GM15510 (cell line): ENCODE results near the gene METTL21C.

Source experiments
- POLR2A ChIP-seq: IDR thresholded peaks from 3 replicates; pipeline ENCODE4 v1.6.1; 2011; ENCODE audit warnings: borderline replicate concordance; ENCODE audit not compliant: insufficient read length; ENCODE audit errors: extremely low read depth

The METTL21C gene

GRCh38 chr13:102683637-102684036, 11.2 kb downstream of the METTL21C start:
- TF ChIP-seq POLR2A, result no peak

- TF ChIP-seq POLR2A, result no peak
These were observed 12.1 kb downstream of the METTL21C start for GRCh38 chr13:102682727-102683126.

- no peak for TF ChIP-seq POLR2A
These were observed 12.6 kb downstream of the METTL21C start for GRCh38 chr13:102682211-102682610.

- no peak for TF ChIP-seq POLR2A
These were observed 13.8 kb downstream of the METTL21C start for GRCh38 chr13:102680842-102681740.

GRCh38 chr13:102680133-102680717, 14.6 kb downstream of the METTL21C start:
- TF ChIP-seq POLR2A, result no peak

- no peak for TF ChIP-seq POLR2A
These were observed 15.3 kb downstream of the METTL21C start for GRCh38 chr13:102679449-102680132.

- no peak for TF ChIP-seq POLR2A
These were observed 16.3 kb downstream of the METTL21C start for GRCh38 chr13:102678339-102679107.

- TF ChIP-seq POLR2A, result no peak
These were observed 17.7 kb downstream of the METTL21C start for GRCh38 chr13:102677122-102677521.

GRCh38 chr13:102675115-102675514, 19.7 kb downstream of the METTL21C start:
- no peak for TF ChIP-seq POLR2A

- TF ChIP-seq POLR2A, result no peak
These were observed 24.7 kb downstream of the METTL21C start for GRCh38 chr13:102670130-102670529.

GRCh38 chr13:102667911-102668310, 26.9 kb downstream of the METTL21C start:
- no peak for TF ChIP-seq POLR2A

- TF ChIP-seq POLR2A, result no peak
These were observed 27.8 kb downstream of the METTL21C start for GRCh38 chr13:102667023-102667422.

GRCh38 chr13:102659168-102659713, 35.6 kb downstream of the METTL21C start:
- no peak for TF ChIP-seq POLR2A

- TF ChIP-seq POLR2A, result no peak
These were observed 36.2 kb downstream of the METTL21C start for GRCh38 chr13:102658660-102659059.
